Subcutaneous adipose tissue (tissue), 4 donors: Measurements from ENCODE around the gene PIK3C2A. TPM values are rescaled to one million over a fixed set of nuclear protein-coding genes. Genes with fewer than 3 reads are reported as not detected.

ENCODE experiments used
- CTCF ChIP-seq: fragments of 450-650 bp; IDR thresholded peaks from one replicate; pipeline ENCODE4 v1.5.1; 2016; ENCODE audit warnings: low read depth, mild to moderate bottlenecking, control low read depth, antibody characterized with exemption, moderate library complexity
- total RNA-seq, 4 donors: library from RNA; depleted of rRNA; stranded (reverse); fragments of >200 nt; gene quantifications; one replicate each; pipeline ENCODE4 v1.1.0, GENCODE V29; 2016

Gene PIK3C2A
- total RNA-seq, 4 donors from 2014 or later: 60.7 to 97.8 (median 83.4) TPM

GRCh38 chr11:17173332-17173731 is 34.5 kb downstream of the PIK3C2A start:
- no peak for TF ChIP-seq CTCF

DNA sequence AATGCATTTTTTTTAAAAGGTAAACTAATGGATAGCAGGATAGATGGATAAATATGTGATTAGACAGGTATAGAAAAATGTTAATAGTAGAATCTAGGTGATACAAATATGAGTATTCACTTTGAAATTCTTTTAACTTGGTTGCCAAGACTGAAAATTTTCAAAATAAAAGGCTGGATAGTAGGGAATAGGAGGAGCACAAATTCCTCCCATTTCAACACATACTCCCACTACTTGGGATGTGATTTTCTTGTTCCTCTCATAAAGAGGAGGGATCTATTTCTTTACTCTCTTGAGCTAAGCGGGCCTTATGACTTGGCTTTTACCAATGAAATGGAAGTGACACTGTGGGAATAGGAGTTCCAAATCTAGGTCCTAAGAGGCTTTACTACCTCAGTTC is 35.9 kb downstream of the PIK3C2A start:
- TF ChIP-seq CTCF: no peak

DNA sequence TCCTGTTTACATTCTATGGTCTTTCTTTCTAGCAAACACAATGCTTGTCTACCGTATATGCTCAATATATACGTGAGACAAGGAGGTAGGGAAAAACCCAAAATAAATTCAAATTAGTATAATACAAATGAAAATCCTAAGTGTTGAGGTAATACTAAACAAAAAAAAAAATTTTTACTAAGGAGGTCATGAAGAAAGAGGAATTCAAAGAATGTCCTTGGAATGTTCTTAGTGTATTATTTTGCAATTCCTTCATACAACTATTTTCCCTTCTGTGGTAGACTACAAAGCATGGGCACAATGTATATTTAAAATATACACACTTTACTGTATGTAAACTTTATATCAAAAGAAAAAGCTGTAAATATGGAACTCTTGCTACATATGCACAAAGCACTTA is 36.4 kb downstream of the PIK3C2A start:
- no peak for TF ChIP-seq CTCF

GRCh38 chr11:17169876-17170275 is 37.9 kb downstream of the PIK3C2A start:
- no peak for TF ChIP-seq CTCF

DNA sequence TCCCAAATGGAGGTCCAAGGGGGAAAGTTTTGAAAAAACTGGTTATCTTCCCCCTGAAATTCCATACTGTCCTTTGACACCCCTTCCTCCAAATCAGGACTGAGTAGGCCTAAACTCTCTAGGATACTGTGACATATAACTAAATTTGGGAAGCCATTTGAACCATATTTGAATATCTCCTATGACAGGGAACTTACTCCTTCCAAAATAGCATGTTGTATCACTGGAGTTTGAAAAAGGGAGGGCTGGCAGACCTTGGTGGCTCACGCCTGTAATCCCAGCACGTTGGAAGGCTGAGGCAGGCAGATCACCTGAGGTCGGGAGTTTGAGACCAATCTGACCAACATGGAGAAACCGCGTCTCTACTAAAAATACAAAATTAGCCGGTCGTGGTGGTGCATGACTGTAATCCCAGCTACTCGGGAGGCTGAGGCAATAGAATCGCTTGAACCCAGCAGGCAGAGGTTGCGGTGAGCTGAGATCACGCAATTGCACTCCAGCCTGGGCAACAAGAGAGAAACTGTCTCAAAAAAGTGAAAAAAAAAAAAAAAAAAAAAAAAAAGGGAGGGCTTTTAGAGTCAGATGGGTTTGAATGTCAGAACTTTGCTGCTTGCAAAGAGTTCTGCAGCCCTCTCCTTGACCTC is 42.4 kb downstream of the PIK3C2A start:
- TF ChIP-seq CTCF: no peak

- no peak for TF ChIP-seq CTCF
These were observed 43.2 kb downstream of the PIK3C2A start for GRCh38 chr11:17164361-17165246.

DNA sequence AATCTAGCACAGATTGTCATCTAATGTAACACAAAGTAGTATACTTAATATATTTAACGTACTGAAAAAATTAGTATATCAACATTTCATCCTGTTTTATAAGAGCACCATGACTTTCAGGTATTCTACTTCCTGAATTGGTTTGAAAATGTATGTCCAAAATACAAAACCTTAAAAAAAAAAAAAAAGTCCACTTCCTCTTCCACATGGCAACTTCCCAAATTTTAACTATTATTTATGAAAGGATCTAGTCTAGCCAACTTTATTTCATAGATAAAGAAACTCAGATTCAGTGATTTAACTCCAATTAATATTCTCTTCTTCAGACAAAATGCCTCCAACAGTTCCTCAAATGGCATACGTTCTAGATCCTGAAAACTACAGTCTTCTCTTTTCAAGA is 44.0 kb downstream of the PIK3C2A start:
- TF ChIP-seq CTCF: no peak
